Kidney (tissue), 14 donors: ENCODE measurements around the gene TSHR. TPM values are rescaled to one million over a fixed set of nuclear protein-coding genes. Genes with fewer than 3 reads are reported as not detected.

Experiments
- DNase-seq, 5 donors: peaks; one replicate each; pipeline ENCODE4 v3.0.0-alpha.2; 2013 to 2020
- FAIRE-seq: peaks from 2 replicates; lab custom pipeline; 2012; peaks lifted over from hg19 to GRCh38; lab: Jason Lieb, UNC
- H3K27ac ChIP-seq, 2 donors: one replicate each; pipeline ENCODE4 v1.7.0; 2013; ENCODE audit warnings: low read depth in 2 of 2, low read length in 2 of 2, inconsistent platforms in 1 of 2
- H3K27me3 ChIP-seq: one replicate; pipeline ENCODE4 v1.7.1; 2013; ENCODE audit warnings: low read length, inconsistent platforms; ENCODE audit not compliant: control insufficient read depth, insufficient read depth
- H3K36me3 ChIP-seq, 3 donors: one replicate each; pipeline versions ENCODE4 v1.7.0 to v1.7.1; 2013; ENCODE audit warnings: low read length in 3 of 3, control low read depth in 1 of 3, inconsistent platforms in 1 of 3; ENCODE audit not compliant: insufficient read depth in 3 of 3, control insufficient read depth in 2 of 3
- H3K4me1 ChIP-seq, 3 donors: one replicate each; pipeline versions ENCODE4 v1.7.0 to v1.7.1; 2013; ENCODE audit warnings: low read length in 3 of 3, inconsistent platforms in 1 of 3, low read depth in 1 of 3; ENCODE audit not compliant: control insufficient read depth in 2 of 3, insufficient read depth in 2 of 3
- H3K4me3 ChIP-seq, 3 donors: one replicate each; pipeline versions ENCODE4 v1.7.0 to v1.8.1; 2013; ENCODE audit warnings: low read length in 3 of 3, control low read depth in 1 of 3, inconsistent platforms in 1 of 3
- H3K9ac ChIP-seq, 3 donors: one replicate each; pipeline versions ENCODE4 v1.7.0 to v1.7.1; 2013; ENCODE audit warnings: low read length in 3 of 3, control low read depth in 1 of 3, inconsistent platforms in 1 of 3
- H3K9me3 ChIP-seq, 3 donors: one replicate each; pipeline versions ENCODE4 v1.7.0 to v1.7.1; 2013; ENCODE audit warnings: low read length in 3 of 3, control low read depth in 1 of 3, inconsistent platforms in 1 of 3; ENCODE audit not compliant: control insufficient read depth in 2 of 3, insufficient read depth in 1 of 3
- intact Hi-C: fragments of 100-400 bp; cut with DNase I; formaldehyde crosslinking; loops from one replicate; pipeline ENCODE4 v1.11.1; 2022
- polyA plus RNA-seq: library from polyadenylated mRNA; stranded (reverse); fragments of 350-450 nt; fragmentation: Illumina TruSeq; extraction: RNeasy Lipid Tissue Mini Kit (QIAGEN cat#74804); gene quantifications from one replicate; pipeline ENCODE4 v1.2.3, GENCODE V29; 2014; ENCODE audit warnings: low read depth, low replicate concordance; ENCODE audit not compliant: insufficient read depth
- total RNA-seq: library from RNA; stranded (reverse); fragmentation: NEBNext Ultra II Directional; extraction: Animal tissue kit (Norgen Biotek cat#: 25700); gene quantifications from one replicate; pipeline ENCODE4 v1.2.1, GENCODE V29; 2021
- TF ChIP-seq, protein P1 (sequence below): IDR thresholded peaks from 3 replicates; pipeline ENCODE4 v1.5.1; 2012; ENCODE audit warnings: mild to moderate bottlenecking, moderate library complexity, borderline replicate concordance; ENCODE audit not compliant: insufficient read depth; ENCODE audit errors: extremely low read depth
- donor health status: control.
- donor health status: control.
- donor health status: control.
- donor health status: control.
- donor health status: control.
- donor health status: DM: yes; HTN: yes; CAD: no.
- donor health status: Normal renal cell carcinoma (clear cell type).

The TSHR gene
- total and polyA plus RNA-seq, 2 donors from 2014 or later, result 0.98 TPM; not detected in 1

DNA sequence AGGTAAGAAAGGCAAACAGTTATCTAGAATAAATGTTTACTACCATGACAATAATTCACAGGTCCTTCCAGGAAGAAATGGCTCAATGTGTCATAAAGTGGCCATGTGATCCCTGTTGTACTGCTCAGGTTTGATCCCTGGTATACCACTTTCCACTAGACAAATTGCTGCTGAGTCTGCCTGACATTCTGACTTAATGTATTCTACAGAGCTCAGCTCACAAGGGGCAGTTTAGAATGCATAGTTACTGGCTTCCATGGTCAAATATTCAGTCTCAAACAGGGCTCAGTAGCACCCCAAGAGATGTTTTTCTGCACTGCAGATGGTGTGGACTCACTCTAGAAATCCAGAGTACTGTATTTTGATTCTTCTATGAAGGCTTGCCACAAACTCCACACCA lies 21.8 kb downstream of the TSHR start:
- Histone ChIP-seq H3K27ac (no peak overlapping the region), H3K9ac (no peak overlapping the region), H3K27me3 (no peaks in the 10 kb centered on the region), H3K9me3 (no peaks in the 10 kb centered on the region), H3K4me1 (peaks cover 0 to 3% (median 0%) of the 10 kb centered on the region in 3 donors), H3K4me3 (no peak overlapping the region), H3K36me3 (no peaks in the 10 kb centered on the region)
- no peak for FAIRE-seq
- intact Hi-C loops, result no loop called here
- TF ChIP-seq, protein P1, sequence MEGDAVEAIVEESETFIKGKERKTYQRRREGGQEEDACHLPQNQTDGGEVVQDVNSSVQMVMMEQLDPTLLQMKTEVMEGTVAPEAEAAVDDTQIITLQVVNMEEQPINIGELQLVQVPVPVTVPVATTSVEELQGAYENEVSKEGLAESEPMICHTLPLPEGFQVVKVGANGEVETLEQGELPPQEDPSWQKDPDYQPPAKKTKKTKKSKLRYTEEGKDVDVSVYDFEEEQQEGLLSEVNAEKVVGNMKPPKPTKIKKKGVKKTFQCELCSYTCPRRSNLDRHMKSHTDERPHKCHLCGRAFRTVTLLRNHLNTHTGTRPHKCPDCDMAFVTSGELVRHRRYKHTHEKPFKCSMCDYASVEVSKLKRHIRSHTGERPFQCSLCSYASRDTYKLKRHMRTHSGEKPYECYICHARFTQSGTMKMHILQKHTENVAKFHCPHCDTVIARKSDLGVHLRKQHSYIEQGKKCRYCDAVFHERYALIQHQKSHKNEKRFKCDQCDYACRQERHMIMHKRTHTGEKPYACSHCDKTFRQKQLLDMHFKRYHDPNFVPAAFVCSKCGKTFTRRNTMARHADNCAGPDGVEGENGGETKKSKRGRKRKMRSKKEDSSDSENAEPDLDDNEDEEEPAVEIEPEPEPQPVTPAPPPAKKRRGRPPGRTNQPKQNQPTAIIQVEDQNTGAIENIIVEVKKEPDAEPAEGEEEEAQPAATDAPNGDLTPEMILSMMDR, result no peak
- DNase-seq, result no peak

DNA sequence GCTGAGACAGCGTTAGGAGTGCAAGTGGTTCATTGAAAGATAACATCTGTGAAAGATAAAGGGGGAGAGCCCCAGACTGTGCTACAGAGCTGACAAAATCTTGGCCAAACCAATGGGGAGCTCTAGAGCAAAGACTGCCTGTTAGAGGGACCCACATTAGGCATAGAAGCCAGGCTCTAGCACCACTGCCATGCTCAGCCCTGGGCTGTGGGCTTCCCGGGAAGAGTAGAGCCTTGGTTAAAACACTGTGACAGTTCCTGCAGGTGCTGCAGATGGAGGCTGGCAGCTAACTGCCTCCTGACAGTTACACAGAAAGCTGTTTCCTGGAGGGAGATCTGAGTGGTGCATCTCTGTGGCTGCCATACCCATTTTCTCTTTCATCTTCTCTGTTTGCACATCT lies 23.0 kb downstream of the TSHR start:
- Histone ChIP-seq H3K4me3 (no peak overlapping the region), H3K27me3 (no peaks in the 10 kb centered on the region), H3K4me1 (peaks cover 0 to 3% (median 0%) of the 10 kb centered on the region in 3 donors), H3K27ac (no peak overlapping the region), H3K9ac (no peak overlapping the region), H3K36me3 (no peaks in the 10 kb centered on the region), H3K9me3 (no peaks in the 10 kb centered on the region)
- DNase-seq (no peak), FAIRE-seq (no peak)
- TF ChIP-seq, protein P1, result no peak
- intact Hi-C loops, result no loop called here

DNA sequence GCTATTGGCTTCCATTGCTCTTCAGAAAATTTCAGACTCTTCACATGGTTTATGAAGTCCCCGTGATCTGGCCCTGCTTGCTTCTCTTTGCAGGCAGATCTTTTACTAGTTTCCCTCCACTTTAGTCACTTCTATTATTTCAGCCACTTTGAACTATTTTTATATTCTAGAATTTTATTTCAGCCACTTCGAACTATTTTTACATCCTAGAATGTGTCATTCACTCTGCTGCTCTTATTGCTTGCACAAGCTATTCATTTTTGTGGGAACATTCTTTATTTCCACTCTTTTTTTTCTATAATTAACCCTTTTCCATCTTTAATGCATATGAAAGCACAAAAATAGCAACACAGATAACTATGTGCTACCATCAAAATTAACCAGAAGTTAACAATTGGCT lies 24.5 kb downstream of the TSHR start:
- no peaks in the 10 kb centered on the region for H3K9me3 ChIP-seq
- no peaks in the 10 kb centered on the region for H3K36me3 ChIP-seq
- TF ChIP-seq, protein P1, result no peak
- H3K27ac ChIP-seq, result no peak overlapping the region
- FAIRE-seq (no peak), DNase-seq (no peak)
- H3K9ac ChIP-seq, result no peak overlapping the region
- no peaks in the 10 kb centered on the region for H3K4me1 ChIP-seq
- no peaks in the 10 kb centered on the region for H3K27me3 ChIP-seq
- intact Hi-C loops, result no loop called here
- no peak overlapping the region for H3K4me3 ChIP-seq

DNA sequence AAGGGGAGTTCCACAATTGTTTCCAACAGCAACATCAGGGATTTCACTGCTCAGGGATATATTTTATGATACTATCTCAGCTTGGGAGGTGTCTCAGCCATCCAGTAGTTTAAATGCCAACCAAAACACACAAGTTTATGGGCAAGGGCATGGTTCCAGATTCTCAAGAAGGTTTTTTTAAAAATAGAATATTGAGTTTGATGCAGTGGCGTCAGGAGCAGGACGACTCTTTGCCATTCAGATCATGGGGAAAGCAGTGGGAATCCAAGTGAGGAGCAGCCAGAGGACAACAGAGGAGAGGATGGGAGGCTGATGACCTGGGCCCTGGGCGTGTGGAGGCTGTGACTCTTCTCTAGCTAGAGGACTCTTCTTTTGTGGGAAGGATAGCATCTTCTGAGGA lies 25.7 kb downstream of the TSHR start:
- intact Hi-C loops, result no loop called here
- Histone ChIP-seq H3K9ac (no peak overlapping the region), H3K9me3 (no peaks in the 10 kb centered on the region), H3K4me1 (no peaks in the 10 kb centered on the region), H3K36me3 (no peaks in the 10 kb centered on the region), H3K27ac (no peak overlapping the region), H3K4me3 (no peak overlapping the region), H3K27me3 (no peaks in the 10 kb centered on the region)
- DNase-seq, result no peak
- TF ChIP-seq, protein P1, result no peak
- no peak for FAIRE-seq
